B cell (primary cell): ENCODE measurements around the gene RAE1. TPM values are rescaled to one million over a fixed set of nuclear protein-coding genes. Genes with fewer than 3 reads are reported as not detected.

ENCODE experiments used
- ATAC-seq: fragments of 200-7000 bp; cut with Tn5 transposase; one replicate; pipeline ENCODE4 v1.10.0; 2021; ENCODE audit warnings: low read depth, mild to moderate bottlenecking, moderate number of reproducible peaks, moderate library complexity
- CTCF ChIA-PET: fragments of 350-600 bp; sonication (Branson Sonifier 250); formaldehyde crosslinking; loops from one replicate; lab custom pipeline; 2021; ENCODE audit warnings: antibody characterized with exemption, inconsistent platforms; lab: Charles Lee
- POLR2A ChIA-PET: fragments of 350-600 bp; sonication (Branson Sonifier 250); formaldehyde crosslinking; loops from one replicate; lab custom pipeline; 2021; ENCODE audit warnings: antibody characterized with exemption; lab: Charles Lee
- DNase-seq: peaks from one replicate; pipeline ENCODE4 v3.0.0; 2013
- H2AFZ ChIP-seq: 2 replicates; pipeline ENCODE4 v1.6.1; 2012; ENCODE audit warnings: mild to moderate bottlenecking, low read depth, low read length; ENCODE audit not compliant: insufficient read depth, poor library complexity, severe bottlenecking
- H3K27ac ChIP-seq, 2 donors: 1 replicate in 1 of 2; 2 replicates in 1 of 2; pipeline ENCODE4 v1.5.1; 2012 to 2013; ENCODE audit warnings: low read length in 2 of 2, mild to moderate bottlenecking in 2 of 2, moderate library complexity in 1 of 2
- H3K27me3 ChIP-seq, 4 experiments: fragments of 200-600 bp in 1 of 4; sonication (generic) in 1 of 4; replicated peaks in 1 of 4; 1 replicate in 2 of 4; 2 replicates in 2 of 4; pipeline versions ENCODE4 v1.6.1 to v1.7.0; 2013 to 2016; ENCODE audit warnings: low read length in 3 of 4, mild to moderate bottlenecking in 2 of 4, mixed read lengths in 1 of 4, moderate library complexity in 1 of 4; ENCODE audit not compliant: insufficient read depth in 4 of 4, control insufficient read depth in 3 of 4; ENCODE audit errors: control extremely low read depth in 1 of 4
- H3K36me3 ChIP-seq, 2 experiments: replicated peaks in 1 of 2; 1 replicate in 1 of 2; 2 replicates in 1 of 2; pipeline versions ENCODE4 v1.6.1 to v1.7.1; 2013; ENCODE audit warnings: low read length in 1 of 2; ENCODE audit not compliant: insufficient read depth in 2 of 2, control insufficient read depth in 1 of 2; ENCODE audit errors: control extremely low read depth in 1 of 2, extremely low read depth in 1 of 2
- H3K4me1 ChIP-seq, 2 donors: fragments of 200-600 bp in 1 of 2; sonication (generic) in 1 of 2; 1 replicate in 1 of 2; 2 replicates in 1 of 2; pipeline versions ENCODE4 v1.5.1 to v1.6.1; 2013 to 2017; ENCODE audit warnings: low read length in 2 of 2; ENCODE audit not compliant: control insufficient read depth in 2 of 2, insufficient read depth in 2 of 2
- H3K4me2 ChIP-seq: replicated peaks from 2 replicates; pipeline ENCODE3; 2012; ENCODE audit warnings: mild to moderate bottlenecking, low read depth, low read length; ENCODE audit not compliant: poor library complexity, severe bottlenecking
- H3K4me3 ChIP-seq, 5 experiments: fragments of 200-600 bp in 1 of 5; sonication (generic) in 1 of 5; 1 replicate in 3 of 5; 2 replicates in 2 of 5; pipeline versions ENCODE4 v1.5.1 to v1.7.0; 2011 to 2016; ENCODE audit warnings: low read length in 4 of 5, mild to moderate bottlenecking in 4 of 5, low read depth in 2 of 5, control low read depth in 1 of 5, moderate library complexity in 1 of 5; ENCODE audit not compliant: insufficient read depth in 1 of 5; ENCODE audit errors: control extremely low read depth in 1 of 5, extremely low read depth in 1 of 5
- H3K79me2 ChIP-seq: fragments of 200-600 bp; sonication (generic); one replicate; pipeline ENCODE4 v1.6.0; 2016; ENCODE audit warnings: low read length; ENCODE audit not compliant: control insufficient read depth, insufficient read depth
- H3K9ac ChIP-seq: fragments of 200-600 bp; sonication (generic); 2 replicates; pipeline ENCODE4 v1.6.1; 2017; ENCODE audit warnings: mild to moderate bottlenecking, low read length, moderate library complexity
- H3K9me3 ChIP-seq, 3 donors: one replicate each; pipeline versions ENCODE4 v1.6.1 to v1.7.1; 2013; ENCODE audit warnings: low read length in 2 of 3; ENCODE audit not compliant: control insufficient read depth in 2 of 3, insufficient read depth in 1 of 3; ENCODE audit errors: control extremely low read depth in 1 of 3
- H4K20me1 ChIP-seq: 2 replicates; pipeline ENCODE4 v1.6.0; 2012; ENCODE audit warnings: mild to moderate bottlenecking, low read length; ENCODE audit not compliant: insufficient read depth, control insufficient read depth, poor library complexity, severe bottlenecking
- H3K27ac Mint-ChIP-seq: one replicate; pipeline ENCODE4 v1.8.0; 2021; ENCODE audit warnings: mixed read lengths
- H3K27me3 Mint-ChIP-seq: one replicate; pipeline ENCODE4 v1.8.0; 2021; ENCODE audit warnings: mixed read lengths
- H3K4me1 Mint-ChIP-seq: one replicate; pipeline ENCODE4 v1.8.0; 2021; ENCODE audit warnings: mixed read lengths
- H3K4me3 Mint-ChIP-seq: one replicate; pipeline ENCODE4 v1.8.0; 2021; ENCODE audit warnings: mixed read lengths
- H3K9me3 Mint-ChIP-seq: one replicate; pipeline ENCODE4 v1.8.0; 2022; ENCODE audit warnings: mixed read lengths; ENCODE audit not compliant: insufficient read depth
- CTCF ChIP-seq: fragments of 200-600 bp; IDR thresholded peaks from one replicate; pipeline ENCODE4 v1.8.0; 2022; ENCODE audit warnings: antibody characterized with exemption, mild to moderate bottlenecking
- EZH2 ChIP-seq: IDR thresholded peaks from 2 replicates; pipeline ENCODE4 v1.6.1; 2012; ENCODE audit warnings: borderline replicate concordance, low read depth, mild to moderate bottlenecking, moderate library complexity, low read length; ENCODE audit not compliant: insufficient read depth, poor library complexity, severe bottlenecking
- WGBS: methylation state at CpG from one replicate; pipeline ENCODE4 v1.1.5; 2013; ENCODE audit warnings: missing lambda C conversion rate; ENCODE audit not compliant: insufficient coverage; 5-methylcytosine and 5-hydroxymethylcytosine counted together
- intact Hi-C: fragments of 100-400 bp; cut with micrococcal nuclease; formaldehyde crosslinking; loops from one replicate; pipeline ENCODE4 v1.10.0; 2022
- polyA plus RNA-seq: library from polyadenylated mRNA; depleted of rRNA; stranded (reverse); fragments of >200 nt; gene quantifications from 2 replicates; pipeline ENCODE4 v1.2.3, GENCODE V29; 2012
- total RNA-seq, 2 donors: library from RNA; stranded (reverse); fragments of 120-200 nt in 1 of 2; gene quantifications; 1 replicate in 1 of 2; 2 replicates in 1 of 2; pipeline versions ENCODE4 v1.2.3 to v1.2.4, GENCODE V29; 2013 to 2022

RAE1 gene
- total and polyA plus RNA-seq, 2 donors (not counting 1 experiment from before 2014, with no cell fraction given): 32.6 to 33.3 TPM

GRCh38 chr20:57369596-57369995 is 18.5 kb downstream of the RAE1 start:
- no peak for ATAC-seq
- ChIA-PET CTCF (interaction anchor here (0.9 to 1.2 kb wide), 3 partner anchors 12 to 810 kb away, joined by 3 to 5 read pairs (median 3); no protein-coding TSS in a partner anchor), POLR2A (no interaction called here)
- Mint-ChIP-seq H3K27me3 (no peaks in the 10 kb centered on the region), H3K4me3 (no peak overlapping the region), H3K27ac (no peak overlapping the region), H3K4me1 (peaks cover 4% of the 10 kb centered on the region), H3K9me3 (no peaks in the 10 kb centered on the region)
- Histone ChIP-seq H3K9me3 (no peaks in the 10 kb centered on the region), H4K20me1 (no peaks in the 10 kb centered on the region), H3K36me3 (peaks cover 7 to 86% of the 10 kb centered on the region in 2 experiments), H3K27ac (no peak overlapping the region), H3K4me3 (no peak overlapping the region), H3K9ac (no peak overlapping the region), H2AFZ (no peak overlapping the region), H3K4me1 (no peaks in the 10 kb centered on the region), H3K27me3 (no peaks in the 10 kb centered on the region), H3K4me2 (no peak overlapping the region), H3K79me2 (no peaks in the 10 kb centered on the region)
- intact Hi-C loops: no loop called here
- TF ChIP-seq EZH2: no peak
- TF ChIP-seq CTCF: no peak
- 81% methylated on average over 3 of the region's 3 CpGs for WGBS
- DNase-seq: no peak

- H3K27me3 Mint-ChIP-seq: no peaks in the 10 kb centered on the region
- H3K4me2 ChIP-seq: no peak overlapping the region
- peaks cover 5% of the 10 kb centered on the region for H3K4me1 Mint-ChIP-seq
- intact Hi-C loops: no loop called here
- no peak overlapping the region for H3K9ac ChIP-seq
- ATAC-seq (no peak), DNase-seq (no peak)
- H3K79me2 ChIP-seq: no peaks in the 10 kb centered on the region
- no peaks in the 10 kb centered on the region for H4K20me1 ChIP-seq
- no peak overlapping the region for H3K4me3 ChIP-seq
- H3K4me1 ChIP-seq: no peaks in the 10 kb centered on the region
- ChIA-PET CTCF (interaction anchor here (1.2 kb wide), 1 partner anchor 809 kb away, joined by 3 read pairs; no protein-coding TSS in a partner anchor), POLR2A (no interaction called here)
- no peak overlapping the region for H3K27ac ChIP-seq
- WGBS: 100% methylated on average over 8 of the region's 9 CpGs
- no peak overlapping the region for H2AFZ ChIP-seq
- no peak for TF ChIP-seq EZH2
- no peak for TF ChIP-seq CTCF
- H3K9me3 Mint-ChIP-seq: no peaks in the 10 kb centered on the region
- H3K4me3 Mint-ChIP-seq: no peak overlapping the region
- H3K36me3 ChIP-seq: peaks cover 7 to 88% of the 10 kb centered on the region in 2 experiments
- no peaks in the 10 kb centered on the region for H3K27me3 ChIP-seq
- H3K27ac Mint-ChIP-seq: no peak overlapping the region
- H3K9me3 ChIP-seq: no peaks in the 10 kb centered on the region
These were observed 19.3 kb downstream of the RAE1 start for GRCh38 chr20:57370316-57370715.
